ENCODE measurements around the gene COL5A2.

The COL5A2 gene

DNA sequence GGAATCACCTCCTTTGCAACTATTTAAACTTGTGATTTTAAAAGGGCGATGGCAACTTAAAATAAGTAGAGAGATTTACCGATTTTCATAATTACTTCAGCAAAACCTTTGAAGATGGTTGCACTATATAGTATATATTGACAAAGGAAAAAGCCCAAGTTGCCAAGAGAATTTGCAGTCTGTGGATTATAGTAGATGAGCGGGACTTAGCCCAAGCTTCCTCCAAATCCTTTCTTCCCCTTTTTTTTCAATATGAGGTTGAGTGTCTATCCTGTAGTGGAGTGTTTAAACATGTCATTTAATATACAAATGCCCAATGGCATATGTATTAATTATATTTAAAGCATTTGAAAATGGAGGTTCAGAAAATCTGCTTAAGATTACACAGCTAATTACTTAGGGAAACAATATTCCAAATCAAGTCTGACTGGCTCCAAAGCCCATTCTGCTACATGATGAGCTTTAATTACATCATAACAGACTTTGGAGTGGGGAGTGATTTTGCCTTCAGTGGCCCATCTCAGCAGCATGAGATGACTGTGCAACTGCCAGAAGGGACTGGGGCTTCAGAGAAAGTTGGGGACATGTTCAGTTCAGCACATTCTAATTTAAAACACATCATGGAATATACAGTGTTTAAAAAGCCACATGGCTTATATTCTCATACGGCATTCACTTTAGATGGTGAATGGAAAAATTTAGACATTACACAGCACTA is 132.2 kb downstream of the COL5A2 start:
- no peaks in the 10 kb centered on the region for H3K36me3 ChIP-seq (ENCODE audit: low read length)
- H3K27me3 ChIP-seq (ENCODE audit: low read length) = no peaks in the 10 kb centered on the region
- no peak overlapping the region for H2AFZ ChIP-seq (ENCODE audit: low read depth, low read length, severe bottlenecking)
- no peaks in the 10 kb centered on the region for H3K9me2 ChIP-seq (replicated peaks; ENCODE audit: insufficient read depth, low read length)
- no peaks in the 10 kb centered on the region for H3K79me2 ChIP-seq (ENCODE audit: insufficient read depth, low read length)
- H4K20me1 ChIP-seq (ENCODE audit: low read depth, low read length) = no peaks in the 10 kb centered on the region
- no peaks in the 10 kb centered on the region for H3F3A ChIP-seq (ENCODE audit: insufficient read depth)
- no peak for TF ChIP-seq EZH2phosphoT487 (conservative IDR thresholded peaks at IDR 0.05; ENCODE audit: low read length)
- TF ChIP-seq, protein P1, sequence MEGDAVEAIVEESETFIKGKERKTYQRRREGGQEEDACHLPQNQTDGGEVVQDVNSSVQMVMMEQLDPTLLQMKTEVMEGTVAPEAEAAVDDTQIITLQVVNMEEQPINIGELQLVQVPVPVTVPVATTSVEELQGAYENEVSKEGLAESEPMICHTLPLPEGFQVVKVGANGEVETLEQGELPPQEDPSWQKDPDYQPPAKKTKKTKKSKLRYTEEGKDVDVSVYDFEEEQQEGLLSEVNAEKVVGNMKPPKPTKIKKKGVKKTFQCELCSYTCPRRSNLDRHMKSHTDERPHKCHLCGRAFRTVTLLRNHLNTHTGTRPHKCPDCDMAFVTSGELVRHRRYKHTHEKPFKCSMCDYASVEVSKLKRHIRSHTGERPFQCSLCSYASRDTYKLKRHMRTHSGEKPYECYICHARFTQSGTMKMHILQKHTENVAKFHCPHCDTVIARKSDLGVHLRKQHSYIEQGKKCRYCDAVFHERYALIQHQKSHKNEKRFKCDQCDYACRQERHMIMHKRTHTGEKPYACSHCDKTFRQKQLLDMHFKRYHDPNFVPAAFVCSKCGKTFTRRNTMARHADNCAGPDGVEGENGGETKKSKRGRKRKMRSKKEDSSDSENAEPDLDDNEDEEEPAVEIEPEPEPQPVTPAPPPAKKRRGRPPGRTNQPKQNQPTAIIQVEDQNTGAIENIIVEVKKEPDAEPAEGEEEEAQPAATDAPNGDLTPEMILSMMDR (IDR thresholded peaks at IDR 0.05; ENCODE audit: insufficient read depth, low read length, poor library complexity, severe bottlenecking) = no peak
- no peak overlapping the region for H3K4me3 ChIP-seq (ENCODE audit: insufficient read depth, low read length, poor library complexity, severe bottlenecking)
- no peaks in the 10 kb centered on the region for H3K9me3 ChIP-seq (ENCODE audit: insufficient read depth, low read length)
- H3K27ac ChIP-seq (ENCODE audit: low read depth, low read length) = no peak overlapping the region
- no peak overlapping the region for H3K9ac ChIP-seq (ENCODE audit: low read length)
- H3K4me2 ChIP-seq (ENCODE audit: low read depth, low read length, poor library complexity, severe bottlenecking) = no peak overlapping the region

DNA sequence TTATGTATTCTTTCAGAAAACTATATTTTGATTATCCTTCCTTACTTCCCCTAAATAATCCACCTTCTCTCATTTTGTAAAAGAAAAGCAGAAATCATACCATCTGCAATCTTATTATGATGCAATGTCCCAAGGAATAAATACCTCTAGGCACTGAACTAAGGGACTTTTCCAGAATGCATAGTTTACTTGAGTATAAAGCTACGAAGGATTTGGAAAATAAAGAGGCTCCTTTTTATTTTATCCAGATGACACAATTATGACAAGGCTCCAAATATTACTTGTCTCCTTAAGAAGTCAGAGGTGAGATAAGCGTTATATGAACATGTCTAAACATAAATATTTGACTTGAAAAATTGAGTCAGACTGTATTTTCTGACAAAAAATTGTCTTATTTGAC is 133.2 kb downstream of the COL5A2 start:
- no peak overlapping the region for H3K4me2 ChIP-seq (ENCODE audit: low read depth, low read length, poor library complexity, severe bottlenecking)
- no peak overlapping the region for H2AFZ ChIP-seq (ENCODE audit: low read depth, low read length, severe bottlenecking)
- H4K20me1 ChIP-seq (ENCODE audit: low read depth, low read length) = no peaks in the 10 kb centered on the region
- no peaks in the 10 kb centered on the region for H3K79me2 ChIP-seq (ENCODE audit: insufficient read depth, low read length)
- TF ChIP-seq EZH2phosphoT487 (conservative IDR thresholded peaks at IDR 0.05; ENCODE audit: low read length) = no peak
- TF ChIP-seq, protein P1 (IDR thresholded peaks at IDR 0.05; ENCODE audit: insufficient read depth, low read length, poor library complexity, severe bottlenecking) = no peak
- H3F3A ChIP-seq (ENCODE audit: insufficient read depth) = no peaks in the 10 kb centered on the region
- no peak overlapping the region for H3K9ac ChIP-seq (ENCODE audit: low read length)
- no peaks in the 10 kb centered on the region for H3K9me3 ChIP-seq (ENCODE audit: insufficient read depth, low read length)
- H3K36me3 ChIP-seq (ENCODE audit: low read length) = no peaks in the 10 kb centered on the region
- H3K27ac ChIP-seq (ENCODE audit: low read depth, low read length) = no peak overlapping the region
- no peaks in the 10 kb centered on the region for H3K9me2 ChIP-seq (replicated peaks; ENCODE audit: insufficient read depth, low read length)
- no peak overlapping the region for H3K4me3 ChIP-seq (ENCODE audit: insufficient read depth, low read length, poor library complexity, severe bottlenecking)
- H3K27me3 ChIP-seq (ENCODE audit: low read length) = no peaks in the 10 kb centered on the region

DNA sequence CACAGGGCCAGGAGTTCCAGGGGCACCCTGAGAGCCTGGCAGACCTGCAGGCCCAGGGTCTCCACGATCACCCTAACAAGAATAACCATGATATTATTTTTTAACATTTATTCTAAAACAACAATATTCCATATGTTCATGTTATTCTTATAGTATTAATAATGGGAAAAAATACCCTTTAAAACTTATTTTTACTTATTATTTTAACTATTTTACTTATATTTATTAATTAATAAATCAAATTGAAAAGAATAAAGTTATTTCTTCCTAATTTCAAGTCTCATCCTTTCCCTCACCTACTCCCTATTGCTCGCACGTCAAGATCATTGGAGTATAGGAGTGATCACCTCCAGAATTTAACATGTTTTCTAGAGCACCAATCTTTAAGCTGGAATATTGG is 133.7 kb downstream of the COL5A2 start:
- Histone ChIP-seq H3K9ac (ENCODE audit: low read length) (no peak overlapping the region), H3K9me3 (ENCODE audit: insufficient read depth, low read length) (no peaks in the 10 kb centered on the region), H4K20me1 (ENCODE audit: low read depth, low read length) (no peaks in the 10 kb centered on the region), H3K79me2 (ENCODE audit: insufficient read depth, low read length) (no peaks in the 10 kb centered on the region), H3K9me2 (replicated peaks; ENCODE audit: insufficient read depth, low read length) (no peaks in the 10 kb centered on the region), H3K4me2 (ENCODE audit: low read depth, low read length, poor library complexity, severe bottlenecking) (no peak overlapping the region), H2AFZ (ENCODE audit: low read depth, low read length, severe bottlenecking) (no peak overlapping the region), H3K36me3 (ENCODE audit: low read length) (no peaks in the 10 kb centered on the region), H3F3A (ENCODE audit: insufficient read depth) (no peaks in the 10 kb centered on the region), H3K27ac (ENCODE audit: low read depth, low read length) (no peak overlapping the region), H3K27me3 (ENCODE audit: low read length) (no peaks in the 10 kb centered on the region), H3K4me3 (ENCODE audit: insufficient read depth, low read length, poor library complexity, severe bottlenecking) (no peak overlapping the region)
- TF ChIP-seq EZH2phosphoT487 (conservative IDR thresholded peaks at IDR 0.05; ENCODE audit: low read length) = no peak
- TF ChIP-seq, protein P1 (IDR thresholded peaks at IDR 0.05; ENCODE audit: insufficient read depth, low read length, poor library complexity, severe bottlenecking) = no peak
